CD4-positive, CD25-positive, alpha-beta regulatory T cell (primary cell): ENCODE measurements around the gene RUVBL2. TPM values are rescaled to one million over a fixed set of nuclear protein-coding genes. Genes with fewer than 3 reads are reported as not detected.

Source experiments
- ATAC-seq, 2 donors: fragments of 150-1000 bp; cut with Tn5 transposase; one replicate each; pipeline ENCODE4 v1.10.0; 2021; ENCODE audit warnings: low read depth in 2 of 2, moderate number of reproducible peaks in 2 of 2, moderate library complexity in 1 of 2
- DNase-seq, 3 donors: peaks; one replicate each; pipeline versions ENCODE4 v3.0.0 to v3.0.0-alpha.2; 2012 to 2022; ENCODE audit warnings: mixed read lengths in 1 of 3
- H3K27ac ChIP-seq: one replicate; pipeline ENCODE4 v1.7.0; 2013; ENCODE audit warnings: mild to moderate bottlenecking, low read length; ENCODE audit not compliant: insufficient read depth, poor library complexity, severe bottlenecking
- H3K27me3 ChIP-seq: one replicate; pipeline ENCODE4 v1.7.0; 2013; ENCODE audit warnings: low read length; ENCODE audit not compliant: control insufficient read depth, insufficient read depth
- H3K36me3 ChIP-seq: one replicate; pipeline ENCODE4 v1.7.0; 2013; ENCODE audit warnings: mild to moderate bottlenecking, low read length, moderate library complexity; ENCODE audit not compliant: control insufficient read depth, insufficient read depth
- H3K4me1 ChIP-seq: 2 replicates; pipeline ENCODE4 v1.7.0; 2013; ENCODE audit warnings: mild to moderate bottlenecking, low read length; ENCODE audit not compliant: insufficient read depth, control insufficient read depth, poor library complexity, severe bottlenecking
- H3K4me3 ChIP-seq: one replicate; pipeline ENCODE4 v1.7.0; 2013; ENCODE audit warnings: low read depth, mild to moderate bottlenecking, low read length, moderate library complexity
- H3K9me3 ChIP-seq, 2 experiments: 1 replicate in 1 of 2; 2 replicates in 1 of 2; pipeline ENCODE4 v1.7.0; 2013; ENCODE audit warnings: low read length in 2 of 2, mild to moderate bottlenecking in 1 of 2, moderate library complexity in 1 of 2; ENCODE audit not compliant: control insufficient read depth in 2 of 2
- H3K27ac Mint-ChIP-seq, 3 donors: one replicate each; pipeline ENCODE4 v1.8.0; 2020 to 2022; ENCODE audit warnings: mild to moderate bottlenecking in 3 of 3, mixed read lengths in 3 of 3, moderate library complexity in 2 of 3
- H3K27me3 Mint-ChIP-seq: one replicate; pipeline ENCODE4 v1.8.0; 2022; ENCODE audit warnings: mild to moderate bottlenecking, mixed read lengths
- H3K36me3 Mint-ChIP-seq: one replicate; pipeline ENCODE4 v1.8.0; 2020; ENCODE audit warnings: mixed read lengths
- H3K4me1 Mint-ChIP-seq, 4 donors: one replicate each; pipeline ENCODE4 v1.8.0; 2020 to 2022; ENCODE audit warnings: mixed read lengths in 4 of 4, mild to moderate bottlenecking in 1 of 4
- H3K4me3 Mint-ChIP-seq, 4 donors: one replicate each; pipeline ENCODE4 v1.8.0; 2020 to 2022; ENCODE audit warnings: mild to moderate bottlenecking in 4 of 4, mixed read lengths in 4 of 4, moderate library complexity in 3 of 4
- H3K9me3 Mint-ChIP-seq, 7 donors: one replicate each; pipeline ENCODE4 v1.8.0; 2020 to 2022; ENCODE audit warnings: mixed read lengths in 7 of 7, mild to moderate bottlenecking in 3 of 7, moderate library complexity in 2 of 7
- polyA plus RNA-seq, 4 donors: library from polyadenylated mRNA; unstranded; fragments of 300-500 nt; fragmentation: Illumina TruSeq; gene quantifications; one replicate each; pipeline ENCODE4 v1.2.3, GENCODE V29; 2021
- total RNA-seq: library from RNA; stranded (reverse); gene quantifications from one replicate; pipeline ENCODE4 v1.2.3, GENCODE V29; 2022

Gene RUVBL2
- total and polyA plus RNA-seq, 5 donors from 2014 or later: 18.5 to 60.2 (median 51.4) TPM

DNA sequence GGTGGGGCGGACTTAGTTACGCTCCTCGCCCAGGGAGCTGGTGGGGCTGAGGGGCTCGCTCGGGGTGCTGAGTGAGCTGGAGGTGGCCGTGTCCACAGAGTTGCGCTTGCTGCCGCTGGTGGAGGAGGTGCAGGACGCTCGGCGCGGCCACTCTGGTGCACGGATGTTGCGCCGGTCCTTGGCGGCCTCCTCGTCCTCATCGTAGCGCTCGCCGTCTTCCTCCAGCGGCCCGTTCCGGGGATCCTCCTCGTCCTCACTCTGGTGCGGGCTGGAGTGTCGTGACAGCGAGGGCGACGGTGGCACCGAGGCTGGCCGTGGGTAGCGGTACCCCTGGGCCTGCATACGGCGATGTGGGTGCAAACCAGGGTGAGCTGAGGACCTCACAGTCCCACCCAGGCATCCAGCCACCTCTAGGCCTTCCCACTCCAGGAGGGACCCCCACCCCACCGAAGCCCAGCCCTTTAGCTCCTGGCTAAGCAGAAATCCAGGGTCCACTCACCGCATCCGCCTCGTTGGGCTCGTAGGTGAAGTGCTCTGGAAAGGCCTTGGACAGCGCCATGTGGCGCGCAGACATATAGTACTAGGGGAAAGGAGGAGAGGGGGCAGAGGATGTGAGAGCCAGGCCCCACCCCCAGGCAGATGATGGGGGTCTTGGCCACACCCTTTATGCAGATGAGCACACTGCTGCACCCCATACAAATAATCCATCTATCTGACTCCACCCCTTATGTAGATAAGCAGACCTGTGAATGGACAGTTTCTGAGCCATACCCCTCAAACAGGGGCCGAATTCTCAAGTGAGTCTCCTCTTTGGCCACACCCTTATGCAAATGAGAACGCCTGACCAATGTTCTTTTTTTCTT lies 24.2 kb upstream of the RUVBL2 start:
- H3K36me3 Mint-ChIP-seq: peaks cover 21% of the 10 kb centered on the region
- H3K4me3 Mint-ChIP-seq: peak overlapping the region in 2 of 4 donors; percentile 43 to 60
- H3K9me3 Mint-ChIP-seq: no peaks in the 10 kb centered on the region

DNA sequence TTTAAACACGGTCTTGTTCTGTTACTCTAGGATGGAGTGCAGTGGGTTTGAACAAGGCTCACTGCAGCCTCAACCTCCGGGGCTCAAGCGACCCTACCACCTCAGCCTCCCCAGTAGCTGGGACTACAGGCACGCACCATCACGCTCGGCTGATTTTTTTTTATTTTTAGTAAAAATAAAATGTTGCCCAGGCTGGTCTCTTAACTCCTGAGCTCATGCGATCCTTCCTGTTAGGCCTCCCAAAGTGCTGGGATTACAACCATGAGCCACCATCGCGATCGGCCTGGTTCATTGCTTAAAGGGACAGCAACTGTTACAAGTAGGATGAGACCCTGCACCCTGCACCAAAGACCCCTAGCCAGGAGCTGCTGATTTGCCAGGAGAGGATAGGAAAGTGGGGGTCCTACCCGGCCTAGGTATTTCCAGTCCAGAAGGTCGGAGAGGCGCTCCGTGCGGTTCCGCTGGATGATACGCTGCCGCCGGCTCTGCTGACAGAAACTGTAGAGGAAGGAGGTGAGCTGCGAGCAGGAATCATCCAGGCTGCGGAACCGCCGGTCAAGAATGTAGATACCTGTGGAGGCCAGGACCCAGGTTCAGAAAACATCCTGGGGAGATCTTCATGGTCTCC lies 23.4 kb upstream of the RUVBL2 start:
- ATAC-seq (no peak), DNase-seq (no peak)
- Mint-ChIP-seq H3K4me3 (peak overlapping the region in 2 of 4 donors; percentile 21 to 60), H3K27ac (no peak overlapping the region), H3K27me3 (peaks cover 6% of the 10 kb centered on the region), H3K36me3 (peaks cover 21% of the 10 kb centered on the region), H3K9me3 (no peaks in the 10 kb centered on the region), H3K4me1 (peaks cover 0 to 30% (median 12%) of the 10 kb centered on the region in 4 donors)
- H3K36me3 ChIP-seq: peaks cover 45% of the 10 kb centered on the region
- no peaks in the 10 kb centered on the region for H3K27me3 ChIP-seq
- H3K4me3 ChIP-seq: no peak overlapping the region
- no peaks in the 10 kb centered on the region for H3K9me3 ChIP-seq
- H3K27ac ChIP-seq: no peak overlapping the region
- H3K4me1 ChIP-seq: peaks cover 22% of the 10 kb centered on the region

More for the DNA sequence above, 24.2 kb upstream of the RUVBL2 start:
- peaks cover 0 to 37% (median 17%) of the 10 kb centered on the region in 4 donors for H3K4me1 Mint-ChIP-seq
- H3K36me3 ChIP-seq: peaks cover 45% of the 10 kb centered on the region
- peaks cover 29% of the 10 kb centered on the region for H3K4me1 ChIP-seq
- no peak overlapping the region for H3K4me3 ChIP-seq
- DNase-seq (no peak), ATAC-seq (no peak)
- no peak overlapping the region for H3K27ac Mint-ChIP-seq
- H3K9me3 ChIP-seq: no peaks in the 10 kb centered on the region
- peaks cover 7% of the 10 kb centered on the region for H3K27me3 Mint-ChIP-seq
- no peaks in the 10 kb centered on the region for H3K27me3 ChIP-seq
- H3K27ac ChIP-seq: no peak overlapping the region

DNA sequence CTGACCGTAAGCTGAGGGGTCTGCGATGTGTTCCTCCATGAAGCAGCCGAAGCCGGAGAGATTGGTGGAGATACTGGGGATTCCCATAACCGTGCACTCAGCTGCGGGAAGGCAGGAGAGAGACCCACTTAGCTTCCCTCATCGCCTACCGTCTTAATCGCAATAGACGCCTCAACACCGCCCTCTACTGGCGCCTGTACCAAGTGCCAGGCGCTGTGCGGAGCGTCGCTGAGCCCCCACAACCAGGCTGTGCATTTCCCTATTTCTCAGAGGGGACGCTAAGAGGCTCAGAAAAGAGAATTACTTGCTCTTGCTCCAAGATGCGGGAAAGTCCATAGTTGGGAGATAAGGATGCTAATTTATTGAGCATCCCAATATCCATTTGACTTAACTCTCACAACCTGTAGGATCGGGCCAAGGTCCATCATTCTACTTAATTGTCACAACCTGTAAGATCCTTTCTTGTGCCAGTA lies 22.7 kb upstream of the RUVBL2 start:
- H3K4me3 Mint-ChIP-seq: peak overlapping the region in 2 of 4 donors; percentile 20 to 83

DNA sequence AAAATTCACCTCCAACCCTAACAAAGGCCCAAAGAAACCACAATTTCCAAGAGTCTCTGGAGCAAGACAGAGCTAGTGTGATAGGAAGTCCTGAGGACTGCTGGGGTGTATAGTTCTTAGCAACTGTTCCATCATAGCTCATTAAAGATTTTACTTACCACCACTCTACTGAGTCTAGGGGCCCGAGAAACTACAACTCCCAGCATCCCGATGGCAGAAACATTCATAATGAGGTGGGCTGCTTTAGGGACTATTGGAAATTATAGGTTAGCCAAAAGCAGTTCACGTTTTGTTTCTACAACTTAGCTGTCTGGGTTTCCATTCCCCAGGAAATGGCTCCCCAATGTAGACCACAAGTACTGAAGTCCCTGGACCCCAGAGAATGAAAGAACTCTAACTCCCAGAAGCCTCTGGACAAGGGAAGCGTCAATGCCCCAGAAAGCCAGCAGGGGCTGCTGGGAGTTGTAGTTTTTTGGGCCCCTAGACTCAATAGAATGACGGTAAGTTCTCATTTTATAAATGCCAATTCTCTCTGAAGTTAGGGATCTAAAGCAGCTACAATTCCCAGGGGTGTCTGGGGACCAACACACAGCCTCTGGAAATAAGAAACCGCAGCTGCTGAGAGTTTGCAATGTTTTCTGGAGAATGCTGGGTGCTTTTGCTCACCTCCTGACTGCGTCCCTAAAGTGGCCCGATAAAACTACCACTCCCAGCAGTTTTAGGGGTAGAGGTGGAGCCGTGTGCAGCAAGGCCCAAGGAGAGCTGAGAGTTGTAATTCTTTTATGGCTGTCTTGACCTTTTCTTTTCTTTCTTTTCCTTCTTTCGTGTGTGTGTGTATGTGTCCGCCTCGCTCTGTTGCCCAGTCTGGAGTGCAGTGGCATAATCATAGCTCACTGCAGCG lies 17.5 kb upstream of the RUVBL2 start:
- no peak overlapping the region for H3K27ac Mint-ChIP-seq
- H3K4me3 Mint-ChIP-seq: no peak overlapping the region
- H3K36me3 Mint-ChIP-seq: peaks cover 19% of the 10 kb centered on the region
- ATAC-seq: peak; percentile 50 to 51
- peaks cover 0 to 6% (median 1%) of the 10 kb centered on the region in 4 donors for H3K4me1 Mint-ChIP-seq
- H3K27me3 ChIP-seq: no peaks in the 10 kb centered on the region
- no peaks in the 10 kb centered on the region for H3K9me3 ChIP-seq
- H3K9me3 Mint-ChIP-seq: no peaks in the 10 kb centered on the region
- no peak overlapping the region for H3K27ac ChIP-seq
- no peaks in the 10 kb centered on the region for H3K27me3 Mint-ChIP-seq
- no peaks in the 10 kb centered on the region for H3K4me1 ChIP-seq
- H3K4me3 ChIP-seq: no peak overlapping the region
- DNase-seq: peak in 2 of 3 donors; percentile 58 to 62
- H3K36me3 ChIP-seq: peaks cover 20% of the 10 kb centered on the region

More for the DNA sequence above, 22.7 kb upstream of the RUVBL2 start:
- Mint-ChIP-seq H3K27me3 (no peaks in the 10 kb centered on the region), H3K9me3 (no peaks in the 10 kb centered on the region), H3K4me1 (peaks cover 0 to 23% (median 9%) of the 10 kb centered on the region in 4 donors), H3K36me3 (peaks cover 19% of the 10 kb centered on the region), H3K27ac (peak overlapping the region in 2 of 3 donors; percentile 31 to 32)
- H3K36me3 ChIP-seq: peaks cover 45% of the 10 kb centered on the region
- no peaks in the 10 kb centered on the region for H3K27me3 ChIP-seq
- H3K4me1 ChIP-seq: peaks cover 15% of the 10 kb centered on the region
- H3K27ac ChIP-seq: no peak overlapping the region
- DNase-seq: peak; percentile 65 to 82 (median 70)
- no peak overlapping the region for H3K4me3 ChIP-seq
- peak; percentile 75 to 80 for ATAC-seq
- H3K9me3 ChIP-seq: no peaks in the 10 kb centered on the region

DNA sequence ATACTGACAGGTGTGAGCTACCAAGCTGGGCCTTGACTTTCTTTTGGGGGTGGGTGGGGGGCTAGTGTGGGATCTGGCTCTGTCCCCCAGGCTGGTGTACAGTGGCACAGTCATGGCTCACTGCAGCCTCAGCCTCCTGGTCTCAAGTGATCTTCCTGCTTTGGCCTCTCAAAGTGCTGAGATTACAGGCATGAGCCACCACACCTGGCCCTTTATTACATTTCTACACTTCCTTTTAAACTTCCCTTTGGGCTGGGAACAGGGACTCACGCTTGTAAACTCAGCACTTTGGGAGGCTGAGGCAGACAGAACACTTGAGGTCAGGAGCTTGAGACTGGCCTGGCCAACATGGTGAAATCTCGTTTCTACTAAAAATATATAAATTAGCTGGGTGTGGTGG lies 16.6 kb upstream of the RUVBL2 start:
- Histone ChIP-seq H3K4me1 (no peaks in the 10 kb centered on the region), H3K27me3 (no peaks in the 10 kb centered on the region), H3K4me3 (no peak overlapping the region), H3K9me3 (no peaks in the 10 kb centered on the region), H3K27ac (no peak overlapping the region), H3K36me3 (peaks cover 20% of the 10 kb centered on the region)
- no peaks in the 10 kb centered on the region for H3K9me3 Mint-ChIP-seq
- H3K36me3 Mint-ChIP-seq: peaks cover 26% of the 10 kb centered on the region
- H3K4me3 Mint-ChIP-seq: no peak overlapping the region
- no peak for DNase-seq
- H3K27ac Mint-ChIP-seq: no peak overlapping the region
- H3K4me1 Mint-ChIP-seq: peaks cover 0 to 6% (median 1%) of the 10 kb centered on the region in 4 donors
- no peaks in the 10 kb centered on the region for H3K27me3 Mint-ChIP-seq
- ATAC-seq: no peak

DNA sequence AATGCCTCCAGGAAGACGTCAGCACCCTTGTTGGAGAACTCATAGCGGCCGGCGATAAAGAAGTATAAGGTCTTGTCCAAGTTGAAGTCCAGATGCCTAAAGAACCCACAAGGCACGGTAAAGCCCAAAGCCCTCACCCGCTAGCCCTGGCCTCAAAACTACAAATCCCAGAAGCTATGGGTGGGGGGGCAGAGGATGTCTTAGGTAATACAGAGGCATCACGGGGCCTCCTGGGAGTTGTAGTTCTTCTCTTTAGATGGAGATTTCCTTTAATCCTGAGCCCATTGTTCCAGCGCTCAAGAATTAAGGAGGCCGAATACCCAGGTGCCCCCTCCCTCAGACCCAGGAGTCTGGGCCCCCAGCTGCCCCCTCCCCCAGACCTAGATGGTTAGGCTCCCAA lies 11.4 kb upstream of the RUVBL2 start:
- Histone ChIP-seq H3K4me3 (no peak overlapping the region), H3K36me3 (peaks cover 13% of the 10 kb centered on the region), H3K27ac (no peak overlapping the region), H3K9me3 (no peaks in the 10 kb centered on the region), H3K4me1 (no peaks in the 10 kb centered on the region), H3K27me3 (no peaks in the 10 kb centered on the region)
- Mint-ChIP-seq H3K4me3 (peak overlapping the region in 1 of 4 donors; percentile 47), H3K4me1 (peaks cover 0 to under 1% (median 0%) of the 10 kb centered on the region in 4 donors), H3K36me3 (peaks cover 25% of the 10 kb centered on the region), H3K9me3 (no peaks in the 10 kb centered on the region), H3K27ac (no peak overlapping the region), H3K27me3 (no peaks in the 10 kb centered on the region)
- DNase-seq (no peak), ATAC-seq (no peak)

DNA sequence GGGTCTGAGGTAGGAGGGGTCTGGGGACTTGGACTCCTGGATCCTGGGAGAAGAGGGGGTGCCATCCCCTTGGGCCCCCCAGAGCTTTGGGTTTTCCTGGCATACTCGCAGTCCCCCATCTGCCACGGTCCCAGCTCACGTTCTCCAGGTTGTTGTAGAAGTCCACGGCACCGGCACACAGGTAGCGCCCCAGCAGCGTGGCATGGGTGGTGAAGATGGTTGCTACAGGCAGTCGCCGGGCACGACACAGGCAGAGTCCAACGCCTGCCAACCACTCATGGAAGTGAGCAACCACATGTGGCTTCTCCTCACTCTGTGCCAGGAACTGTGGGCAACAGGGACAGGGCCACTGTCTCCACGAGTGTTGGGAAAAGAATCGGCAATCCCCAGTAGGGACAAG lies 8.0 kb upstream of the RUVBL2 start:
- no peak overlapping the region for H3K4me3 Mint-ChIP-seq
- H3K4me3 ChIP-seq: no peak overlapping the region
- peaks cover 0 to 14% (median 5%) of the 10 kb centered on the region in 4 donors for H3K4me1 Mint-ChIP-seq
- no peak overlapping the region for H3K27ac Mint-ChIP-seq
- no peaks in the 10 kb centered on the region for H3K27me3 ChIP-seq
- DNase-seq: no peak
- no peak for ATAC-seq
- no peaks in the 10 kb centered on the region for H3K9me3 ChIP-seq
- peaks cover 12% of the 10 kb centered on the region for H3K36me3 ChIP-seq
- no peaks in the 10 kb centered on the region for H3K27me3 Mint-ChIP-seq
- no peak overlapping the region for H3K27ac ChIP-seq
- peaks cover 34% of the 10 kb centered on the region for H3K36me3 Mint-ChIP-seq
- H3K9me3 Mint-ChIP-seq: no peaks in the 10 kb centered on the region
- H3K4me1 ChIP-seq: no peaks in the 10 kb centered on the region
